Measurements from ENCODE around the gene CYB5A.

CYB5A gene

GRCh38 chr18:74274700-74275099, 17.1 kb downstream of the CYB5A start:
- FAIRE-seq = no peak

DNA sequence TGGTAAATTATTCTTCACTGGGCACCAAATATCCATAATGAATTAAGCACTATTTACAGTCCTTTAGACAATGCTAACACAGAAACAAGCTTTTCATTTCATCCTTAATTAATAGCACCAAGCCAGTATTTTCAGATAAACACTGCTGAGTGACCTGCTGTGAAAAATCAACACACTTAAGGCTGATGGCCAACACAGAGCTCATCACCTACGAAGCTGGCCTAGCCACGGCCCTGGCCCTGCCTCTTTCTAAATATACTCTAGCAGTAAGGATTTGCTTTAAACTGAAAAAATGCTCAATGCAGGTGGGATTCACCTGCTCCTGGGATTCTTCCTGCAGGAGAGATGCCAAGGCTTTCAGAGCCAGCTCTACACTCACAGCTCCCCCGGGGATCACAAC, 18.4 kb downstream of the CYB5A start:
- FAIRE-seq = no peak

DNA sequence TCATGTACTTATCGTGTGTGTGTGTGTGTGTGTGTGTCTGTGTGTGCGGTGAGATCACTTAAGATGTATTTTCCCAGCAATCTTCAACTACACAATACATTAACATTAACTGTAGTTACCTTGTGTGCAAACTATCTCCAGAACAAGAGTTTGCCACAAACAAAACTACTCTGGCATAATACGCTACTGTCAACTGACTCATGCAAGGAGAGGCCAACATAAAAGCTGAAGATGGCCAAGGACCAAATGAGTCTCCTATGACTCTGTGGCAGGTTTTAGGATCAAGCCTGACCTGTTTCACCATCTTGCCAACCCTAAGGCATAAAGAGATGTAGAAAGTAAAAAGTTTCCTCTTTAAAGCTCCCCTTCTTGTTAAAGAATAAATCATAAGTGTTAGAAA, 20.1 kb downstream of the CYB5A start:
- FAIRE-seq = no peak

GRCh38 chr18:74268933-74269620, 22.7 kb downstream of the CYB5A start:
- no peak for FAIRE-seq

GRCh38 chr18:74268175-74268574, 23.6 kb downstream of the CYB5A start:
- no peak for FAIRE-seq

DNA sequence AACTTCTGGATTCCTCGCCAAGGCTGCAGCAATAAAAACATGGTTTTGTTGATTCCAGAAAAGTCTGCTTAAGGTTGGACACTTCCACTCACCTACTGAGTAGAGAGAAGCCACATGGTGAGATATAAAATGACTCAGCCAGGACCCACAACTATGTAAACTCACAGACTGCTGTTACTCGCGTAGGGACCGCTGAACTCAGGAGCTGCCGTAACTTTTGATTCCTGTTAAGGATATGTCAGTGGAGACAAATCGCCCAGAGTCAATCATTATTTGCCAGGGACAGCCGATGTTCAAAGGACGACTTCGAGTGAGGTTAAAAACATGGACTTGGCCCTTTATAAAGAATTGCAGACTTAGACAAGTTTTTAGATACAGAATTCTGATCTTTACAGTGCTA, 25.6 kb downstream of the CYB5A start:
- no peak for FAIRE-seq

GRCh38 chr18:74265546-74266098, 26.1 kb downstream of the CYB5A start:
- FAIRE-seq = no peak

DNA sequence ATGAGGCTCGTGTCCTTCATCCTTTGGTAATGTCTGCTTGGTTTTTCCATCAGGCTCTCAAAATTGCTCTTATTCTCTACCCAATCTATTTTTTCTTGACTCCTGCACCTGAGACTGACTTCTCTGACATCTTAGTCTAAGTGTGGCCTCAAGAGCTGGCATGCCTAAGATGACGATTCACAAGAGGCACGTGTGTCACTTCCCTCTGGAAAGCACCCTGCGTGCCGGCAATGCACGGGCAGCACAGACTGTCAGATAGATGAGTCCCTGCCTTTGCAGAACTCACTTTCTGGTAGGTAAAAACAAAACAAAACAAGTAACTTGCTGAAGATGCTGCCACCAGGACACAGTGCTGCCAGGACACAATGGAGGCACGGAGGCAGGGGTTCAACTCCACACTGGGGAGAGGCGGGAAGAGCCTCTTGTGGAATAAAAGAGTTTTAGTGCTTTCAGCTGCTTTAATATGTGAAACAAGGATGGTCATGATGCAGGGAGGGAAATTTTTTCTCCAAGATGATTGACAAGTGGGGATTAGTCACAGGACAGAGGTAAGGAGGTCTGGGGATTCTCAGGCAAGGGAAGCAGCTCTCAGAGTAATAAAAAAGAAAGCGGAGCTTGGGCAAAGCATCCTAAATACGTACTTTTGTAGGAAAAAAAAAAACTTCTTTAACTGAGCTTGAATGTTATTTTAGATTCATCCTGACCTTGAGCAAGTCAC, 27.3 kb downstream of the CYB5A start:
- FAIRE-seq = no peak

- no peak for FAIRE-seq
Measured at GRCh38 chr18:74261053-74261713, 30.6 kb downstream of the CYB5A start.

GRCh38 chr18:74259347-74259746, 32.4 kb downstream of the CYB5A start:
- FAIRE-seq = no peak

GRCh38 chr18:74257083-74257482, 34.7 kb downstream of the CYB5A start:
- FAIRE-seq = no peak

- no peak for FAIRE-seq
Measured at GRCh38 chr18:74256190-74256589, 35.6 kb downstream of the CYB5A start.

GRCh38 chr18:74255131-74255616, 36.6 kb downstream of the CYB5A start:
- FAIRE-seq = no peak

DNA sequence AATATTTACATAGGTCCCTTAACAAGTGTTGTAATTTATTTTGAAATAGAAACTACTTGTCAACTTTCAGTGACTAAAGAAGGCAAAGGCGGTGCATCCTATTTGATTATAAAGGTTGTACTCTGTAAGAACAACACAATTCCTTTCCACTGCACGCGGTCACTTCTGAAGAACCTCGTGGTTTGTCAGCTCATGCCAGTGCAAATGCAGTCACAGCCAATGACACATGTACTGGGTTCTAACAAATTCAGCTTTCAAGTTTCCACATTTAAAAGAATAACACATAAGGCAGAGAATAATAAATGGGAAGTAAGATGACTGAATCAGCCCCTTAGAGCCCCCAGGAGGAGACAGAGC, 39.7 kb downstream of the CYB5A start:
- no peak for FAIRE-seq

DNA sequence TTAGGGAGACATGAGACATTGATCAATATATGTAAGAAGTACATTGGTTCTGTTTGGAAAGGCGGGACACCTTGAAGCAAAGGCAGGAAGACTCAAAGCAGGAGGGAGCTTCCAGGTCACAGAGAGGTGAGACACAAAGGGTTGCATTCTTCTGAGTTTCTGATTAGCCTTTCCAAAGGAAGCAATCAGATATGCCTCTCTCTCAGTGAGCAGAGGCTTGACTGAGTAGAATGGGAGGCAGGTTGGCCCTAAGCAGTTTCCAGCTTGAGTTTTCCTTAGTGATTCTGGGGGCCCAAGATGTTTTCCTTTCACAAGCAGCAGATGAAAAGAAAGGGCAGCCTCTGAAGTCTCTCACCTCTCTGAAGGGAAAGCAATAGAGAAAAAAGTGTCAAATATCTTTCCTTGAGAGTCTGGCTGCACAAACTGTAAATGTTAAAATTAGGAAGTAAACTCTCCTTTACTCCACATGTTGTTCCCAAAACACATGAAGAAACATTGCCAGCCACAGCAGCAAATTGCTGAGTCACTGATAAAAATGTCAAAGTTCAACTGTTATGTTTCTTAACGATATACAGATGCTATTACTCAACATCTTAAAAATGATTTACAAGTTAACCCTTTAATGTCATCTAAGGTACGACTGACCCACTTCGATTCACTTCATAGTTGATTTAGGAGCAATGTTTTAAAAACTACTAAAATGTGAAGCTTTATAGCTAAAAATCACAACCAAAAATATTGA, 40.3 kb downstream of the CYB5A start:
- no peak for FAIRE-seq

GRCh38 chr18:74250131-74250530, 41.6 kb downstream of the CYB5A start:
- no peak for FAIRE-seq

DNA sequence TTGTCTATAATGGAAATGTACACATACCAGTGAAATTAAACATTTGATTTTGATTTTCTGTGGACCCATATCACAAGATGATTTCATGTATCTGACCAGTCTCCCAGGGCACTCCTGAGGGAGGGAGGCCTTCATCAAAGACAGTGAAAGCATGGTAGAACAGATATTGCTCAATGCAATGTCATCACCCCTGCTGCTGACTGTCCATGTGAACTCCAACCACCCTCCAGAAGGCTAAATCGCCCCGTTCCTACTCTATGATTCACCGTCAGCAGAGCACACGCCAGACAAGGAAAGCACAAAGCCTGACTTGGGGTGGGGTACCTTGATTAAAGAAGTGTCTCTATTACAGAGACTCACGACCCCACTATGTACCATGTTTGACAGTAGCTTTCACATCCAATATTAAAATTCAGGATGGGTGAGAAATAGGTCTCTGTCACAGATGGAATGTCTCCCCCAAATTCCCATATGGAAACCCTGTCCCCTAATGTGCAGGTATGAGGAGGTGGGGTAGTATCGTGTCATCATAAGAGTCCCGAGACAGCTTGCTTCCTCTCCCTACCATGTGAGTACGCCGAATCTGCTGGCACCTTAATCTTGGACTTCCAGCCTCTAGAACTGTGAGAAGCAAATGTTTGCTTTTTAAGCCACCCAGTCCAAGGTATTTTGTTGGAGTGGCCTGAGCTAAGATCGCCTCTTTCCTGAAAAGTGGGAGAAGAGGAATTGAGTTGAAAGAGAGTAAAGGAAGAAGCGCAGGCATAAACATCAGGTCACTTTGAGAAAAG, 42.4 kb downstream of the CYB5A start:
- no peak for FAIRE-seq

DNA sequence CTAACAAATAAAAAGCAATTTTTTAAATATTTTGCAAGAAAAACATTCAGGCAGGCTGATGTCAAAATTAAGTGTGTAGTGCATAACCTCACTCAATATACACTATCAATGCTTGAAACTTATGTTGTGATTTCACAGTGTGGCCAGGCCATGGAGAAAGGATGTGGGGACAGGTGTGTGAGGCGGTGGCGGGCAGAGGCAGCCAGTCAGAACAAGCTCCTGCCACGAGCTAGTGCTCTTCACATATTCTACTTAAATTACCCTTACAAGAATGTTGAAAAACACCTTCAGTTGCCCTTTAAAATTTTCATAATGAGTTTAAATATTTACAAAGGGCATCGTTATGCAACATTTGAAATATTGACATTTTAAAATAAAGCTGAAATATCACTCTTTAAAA, 43.2 kb downstream of the CYB5A start:
- FAIRE-seq = no peak

DNA sequence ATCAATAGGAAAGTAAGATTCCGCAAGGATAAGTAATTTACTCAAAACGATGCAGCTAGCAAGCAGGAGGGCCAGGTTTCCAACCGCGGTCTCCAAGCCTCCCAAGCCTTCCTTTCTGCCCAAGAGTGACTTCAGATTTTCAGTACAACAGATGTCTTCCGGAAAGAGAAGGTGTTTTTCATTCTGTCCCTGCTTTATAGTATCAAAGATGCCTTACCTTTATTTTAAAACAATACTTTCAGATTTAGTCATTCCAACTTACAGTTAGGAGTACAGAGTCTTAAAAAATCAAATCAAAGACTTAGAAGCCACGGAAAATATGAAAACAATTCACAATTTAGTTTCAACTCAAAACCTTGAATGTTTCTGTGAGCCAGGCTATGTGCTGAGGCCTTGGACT, 43.6 kb downstream of the CYB5A start:
- FAIRE-seq = no peak

DNA sequence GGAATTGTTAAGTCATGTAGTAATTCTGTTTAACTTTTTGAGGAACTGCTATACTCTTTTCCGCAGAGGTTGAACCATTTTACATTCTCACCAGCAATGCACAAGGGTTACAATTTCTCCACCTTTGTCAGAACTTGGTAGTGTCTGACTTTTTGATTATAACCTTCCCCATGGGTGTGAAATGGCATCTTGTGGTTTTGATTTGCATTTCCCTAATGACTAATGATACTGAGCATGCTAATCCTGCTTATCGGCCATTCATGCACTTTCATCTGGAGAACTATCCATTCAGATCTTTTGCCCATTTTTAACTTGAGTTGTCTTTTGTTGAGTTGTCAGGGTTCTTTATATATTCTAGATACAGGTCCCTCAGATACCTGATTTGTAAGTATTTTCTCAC, 47.2 kb downstream of the CYB5A start:
- FAIRE-seq = no peak

GRCh38 chr18:74243127-74243526, 48.6 kb downstream of the CYB5A start:
- FAIRE-seq = no peak

DNA sequence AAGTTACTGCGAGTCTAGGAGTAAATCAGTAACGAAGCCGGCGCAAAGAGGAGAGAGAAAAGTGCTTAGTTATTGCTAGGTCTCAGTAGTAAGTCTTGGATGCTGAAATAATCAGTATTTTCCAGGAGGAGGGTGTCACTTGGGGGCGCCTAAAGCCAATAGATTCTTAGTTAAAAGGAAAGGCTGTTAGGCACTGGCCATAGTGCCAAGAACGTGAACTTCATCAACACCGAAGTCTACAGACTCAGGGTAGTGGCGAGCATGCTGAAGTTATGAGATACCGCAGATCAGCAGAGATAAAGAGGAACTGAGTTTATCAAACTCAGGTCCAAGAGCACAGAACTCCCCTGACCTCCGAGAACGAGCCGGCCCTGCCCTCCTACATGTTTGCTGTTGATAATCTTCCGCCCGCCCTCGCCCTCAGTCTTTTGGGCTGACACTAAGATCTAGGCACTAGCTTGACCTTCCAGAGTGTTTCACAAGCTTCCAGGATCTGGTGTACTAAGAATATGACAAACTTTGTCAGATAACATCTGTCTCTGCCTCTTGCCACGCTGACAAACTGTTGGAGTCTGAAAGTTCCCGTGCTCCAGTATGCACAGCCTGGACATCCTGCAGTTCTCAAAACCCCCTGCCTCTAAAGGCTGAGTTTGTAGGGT, 49.2 kb downstream of the CYB5A start:
- FAIRE-seq = no peak

Data from colon (tissue), 2 donors.